NCI-H2171 treated with DMSO at 0.1 percent for 48 hours (cell line): ENCODE data around the gene TRDN.
"Not testable (repeated sequence)": the region's sequence is repeated elsewhere in the genome, so short reads cannot be mapped to it uniquely, and the experiment has no call there.

Experiments used
- DNase-seq: peaks from one replicate; lab custom pipeline; 2025; lab: John Stamatoyannopoulos, UW

The TRDN gene

GRCh38 chr6:123562264-123562663, 74.5 kb downstream of the TRDN start:
- DNase-seq, result no peak

DNA sequence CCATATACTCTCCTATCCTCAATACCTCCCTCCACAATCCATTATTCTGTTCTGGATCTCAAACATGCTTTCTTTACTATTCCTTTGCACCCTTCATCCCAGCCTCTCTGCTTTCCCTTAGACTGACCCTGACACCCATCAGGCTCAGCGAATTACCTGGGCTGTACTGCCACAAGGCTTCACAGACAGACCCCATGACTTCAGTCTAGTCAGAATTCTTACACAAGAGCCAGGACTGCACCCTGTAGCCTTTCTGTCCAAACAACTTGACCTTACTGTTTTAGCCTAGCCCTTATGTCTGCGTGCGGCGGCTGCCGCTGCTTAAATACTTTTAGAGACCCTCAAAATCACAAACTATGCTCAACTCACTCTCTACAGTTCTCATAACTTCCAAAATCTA, 76.9 kb downstream of the TRDN start:
- not testable (repeated sequence) for DNase-seq

- DNase-seq, result not testable (repeated sequence)
These were observed 79.3 kb downstream of the TRDN start for GRCh38 chr6:123557474-123557873.

GRCh38 chr6:123551939-123552707, 84.6 kb downstream of the TRDN start:
- no peak for DNase-seq

DNA sequence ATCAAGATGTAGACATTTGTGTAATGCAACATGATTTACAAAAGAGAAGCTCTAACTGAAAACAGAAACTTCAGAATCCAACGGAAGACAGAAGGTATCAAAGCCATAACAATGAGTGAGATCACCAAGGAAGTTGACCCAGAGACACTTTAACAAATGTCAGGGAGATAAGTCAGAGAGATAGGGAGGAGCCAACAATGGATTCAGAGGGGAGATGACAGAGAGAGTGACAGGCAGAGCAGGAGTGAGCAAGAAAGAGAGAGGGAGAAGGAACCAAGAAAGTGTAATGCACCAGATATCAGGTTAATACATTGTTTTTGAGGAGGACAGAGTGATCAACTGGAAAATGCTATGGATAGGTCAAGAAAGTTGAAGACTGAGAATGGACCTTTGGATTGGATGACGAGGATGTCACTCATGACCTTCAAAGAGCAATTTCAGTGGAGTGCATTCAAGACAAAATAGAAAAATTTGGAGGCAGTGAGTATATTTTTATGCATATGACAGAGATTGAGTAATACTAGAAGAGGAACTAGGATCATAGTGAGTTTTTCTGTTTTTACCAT, 86.6 kb downstream of the TRDN start:
- DNase-seq, result no peak

- no peak for DNase-seq
These were observed 87.3 kb downstream of the TRDN start for GRCh38 chr6:123549476-123549875.

DNA sequence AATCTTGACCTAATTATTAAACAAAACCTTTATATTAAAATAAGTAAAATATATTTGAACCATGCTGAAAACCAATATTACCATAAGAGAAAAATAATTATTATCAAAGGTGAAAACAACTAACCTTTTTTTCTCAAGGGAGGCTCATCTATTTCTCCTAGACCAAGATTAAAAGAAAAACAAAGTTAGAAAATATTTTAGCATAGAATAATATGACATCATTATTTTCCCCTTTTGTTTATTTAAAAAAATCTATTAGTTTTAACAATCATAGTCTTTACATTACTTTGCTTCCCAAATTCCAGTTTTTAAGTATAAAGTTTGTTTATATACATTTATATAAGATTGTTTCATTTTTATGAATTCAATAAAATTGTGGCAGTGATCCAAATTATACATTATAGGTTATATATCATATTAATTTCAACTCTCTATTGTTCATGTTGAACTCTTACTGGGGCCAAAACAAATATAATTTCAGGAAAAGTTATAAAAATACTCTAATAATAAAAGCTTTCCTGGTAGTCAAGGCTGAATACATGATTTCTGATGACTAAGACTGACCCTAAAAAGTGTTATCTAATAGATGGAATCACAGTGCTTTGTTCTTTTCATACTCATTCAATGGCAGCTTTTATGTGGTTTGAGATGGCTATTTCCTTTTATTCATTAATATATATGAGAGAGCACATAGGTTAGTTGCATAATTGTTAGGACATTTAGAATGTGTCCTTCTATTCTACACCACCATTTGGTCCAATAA, 89.4 kb downstream of the TRDN start:
- no peak for DNase-seq

DNA sequence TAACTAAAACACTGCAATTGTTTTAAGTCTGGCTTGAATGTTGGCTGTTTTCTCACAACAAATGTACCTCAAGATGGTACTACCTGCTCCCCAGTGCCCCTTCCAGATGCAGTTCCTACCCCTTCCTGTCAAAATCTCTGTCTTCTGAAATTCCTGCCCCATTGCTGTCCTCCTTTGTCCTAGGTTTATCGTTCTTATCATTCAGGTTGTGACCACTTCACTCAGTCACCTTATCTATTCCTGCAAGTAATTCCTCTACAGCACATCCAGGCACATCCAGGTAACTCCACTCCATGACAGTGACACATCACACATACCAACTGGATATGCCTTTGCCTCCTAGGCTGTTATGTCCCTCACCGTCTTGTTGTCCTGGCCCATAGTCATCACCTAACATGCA, 90.2 kb downstream of the TRDN start:
- no peak for DNase-seq

- no peak for DNase-seq
These were observed 95.3 kb downstream of the TRDN start for GRCh38 chr6:123541462-123541861.

- DNase-seq, result no peak
These were observed 102.7 kb downstream of the TRDN start for GRCh38 chr6:123533862-123534648.

DNA sequence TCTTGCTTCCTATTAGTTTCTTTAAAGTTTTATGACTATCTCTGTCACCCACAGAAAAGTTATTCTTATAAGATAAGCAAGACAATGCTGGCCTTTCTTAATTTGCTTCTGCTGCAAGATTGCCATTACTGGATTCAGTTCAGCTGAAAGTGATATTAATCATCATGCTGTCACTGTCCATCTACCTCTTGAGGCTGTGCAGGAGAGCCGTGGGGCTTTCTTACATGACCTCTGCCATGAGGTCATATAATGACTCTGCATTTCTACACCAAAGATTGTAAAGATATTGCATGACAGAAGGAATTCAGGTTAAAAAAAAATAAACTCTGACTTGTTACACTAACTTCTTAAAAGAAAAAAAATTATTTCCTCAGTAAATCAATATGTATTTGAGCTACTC, 106.9 kb downstream of the TRDN start:
- DNase-seq, result no peak

DNA sequence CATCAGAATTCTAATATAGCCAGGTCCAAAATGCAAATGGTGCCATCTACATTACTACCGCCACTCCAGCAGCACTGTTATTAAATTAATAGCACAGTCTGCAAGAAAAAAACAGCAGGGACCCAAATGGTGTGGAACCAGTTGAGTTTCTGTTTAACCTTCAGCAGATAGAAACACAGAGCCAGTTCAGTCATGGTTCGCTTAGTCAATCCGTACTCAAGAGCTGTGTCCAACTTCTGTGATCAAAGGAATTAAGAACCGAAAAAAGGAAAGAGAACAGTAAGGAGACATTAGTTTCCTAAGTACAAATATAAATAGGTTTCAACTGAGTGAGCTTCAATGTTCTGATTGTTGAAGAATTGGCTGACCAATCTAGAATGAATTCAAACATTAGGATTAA, 107.7 kb downstream of the TRDN start:
- no peak for DNase-seq

- DNase-seq, result peak; percentile 14
These were observed 109.3 kb downstream of the TRDN start for GRCh38 chr6:123527406-123527805.

- no peak for DNase-seq
These were observed 110.6 kb downstream of the TRDN start for GRCh38 chr6:123526128-123526527.

DNA sequence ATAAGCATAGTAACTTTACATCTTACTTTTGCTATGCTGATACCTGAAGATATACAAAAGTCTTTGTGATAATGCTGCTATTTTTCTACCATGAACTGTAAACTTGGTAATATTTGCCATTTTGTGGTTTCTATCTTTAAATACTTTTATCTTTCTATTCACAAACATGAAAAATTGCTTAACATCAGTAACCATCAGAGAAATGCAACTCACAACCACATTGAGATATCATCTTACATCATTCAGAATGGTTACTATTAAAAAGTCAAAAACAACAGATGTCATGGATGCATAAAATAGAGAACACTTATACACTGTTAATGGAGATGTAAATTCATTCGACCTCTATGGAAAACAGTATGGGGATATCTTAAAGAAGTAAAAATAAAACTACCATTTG, 112.0 kb downstream of the TRDN start:
- peak; percentile 67 for DNase-seq

- DNase-seq, result no peak
These were observed 116.5 kb downstream of the TRDN start for GRCh38 chr6:123520217-123520616.

GRCh38 chr6:123519189-123519505, 117.6 kb downstream of the TRDN start:
- no peak for DNase-seq

DNA sequence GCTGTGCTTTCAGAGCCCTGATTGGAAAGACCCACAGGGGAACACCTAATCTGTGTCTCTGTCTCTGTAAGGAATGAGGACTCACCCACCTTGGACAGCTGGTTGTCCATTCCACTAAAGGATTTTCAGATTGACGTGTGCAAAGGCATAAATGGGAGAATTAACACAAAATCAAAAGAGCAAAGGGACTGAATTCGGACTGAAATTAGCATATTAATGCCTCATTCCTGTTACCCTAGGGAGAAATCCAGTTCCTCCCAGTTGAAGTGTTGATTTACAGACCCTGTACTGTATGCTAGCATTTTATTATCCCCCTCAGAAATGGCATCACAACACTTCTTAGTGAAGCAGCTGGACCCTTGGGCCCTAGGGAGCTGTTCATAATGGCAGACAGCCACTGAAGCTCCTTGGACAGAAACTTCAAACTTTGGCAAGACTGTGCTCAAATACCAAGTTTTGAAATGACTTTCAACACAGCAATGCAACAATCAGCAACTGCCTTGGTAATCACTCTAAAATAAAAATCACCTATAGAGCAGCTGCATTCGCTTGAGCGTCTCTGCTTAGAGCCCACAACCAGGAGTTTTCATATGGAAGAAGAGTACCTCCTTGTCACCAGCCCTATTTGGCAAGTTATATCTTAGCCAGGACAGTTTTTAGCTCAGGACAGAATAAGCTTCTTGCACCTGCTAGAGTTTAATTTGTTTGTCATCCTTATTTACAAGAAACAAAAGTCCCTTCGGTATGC, 118.1 kb downstream of the TRDN start:
- no peak for DNase-seq

DNA sequence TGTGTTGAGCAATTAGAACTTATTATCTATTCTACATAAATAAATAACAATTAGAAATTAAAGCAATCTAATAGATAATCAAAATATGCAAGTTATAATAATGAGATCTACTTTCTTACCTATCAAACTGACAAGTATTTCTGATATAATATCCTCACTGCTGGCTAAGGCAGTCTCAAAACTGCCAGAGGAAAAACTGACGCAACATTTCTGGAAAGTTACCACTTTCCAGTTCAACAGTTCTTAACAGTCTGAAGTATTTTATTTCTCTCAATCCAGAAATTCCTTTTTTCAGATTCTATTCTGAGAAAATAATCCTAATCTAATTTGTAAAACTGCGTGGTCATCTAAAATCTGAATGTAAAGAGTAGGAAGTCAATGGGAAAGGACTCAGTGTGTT, 121.0 kb downstream of the TRDN start:
- no peak for DNase-seq

GRCh38 chr6:123509112-123509511, 127.6 kb downstream of the TRDN start:
- no peak for DNase-seq

GRCh38 chr6:123508290-123508689, 128.5 kb downstream of the TRDN start:
- no peak for DNase-seq

DNA sequence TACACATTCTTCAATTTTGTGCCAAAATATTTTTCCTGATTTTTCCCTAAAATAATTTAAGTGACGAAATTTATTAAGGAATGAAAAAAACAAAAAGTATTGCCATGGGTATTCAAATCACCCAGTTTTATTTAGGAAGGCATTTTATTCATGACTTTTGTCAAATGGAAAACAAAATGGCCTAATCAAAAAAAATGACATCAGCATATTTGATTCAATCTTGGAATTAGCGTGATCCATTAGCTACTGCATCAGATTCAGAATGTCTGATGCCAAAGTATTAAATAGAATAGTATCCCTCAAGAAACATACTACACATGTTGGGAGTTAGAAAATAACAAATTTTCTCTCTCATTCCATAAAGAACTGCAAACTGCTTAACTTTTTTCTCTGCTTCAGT, 129.2 kb downstream of the TRDN start:
- DNase-seq, result no peak
